ENCODE results near the gene ZNF10. TPM values are rescaled to one million over a fixed set of nuclear protein-coding genes. Genes with fewer than 3 reads are reported as not detected.

Gene ZNF10
- 10 to 100 TPM in 2 of 10 donors, 1 to 10 TPM in 8; 6.5 to 10.5 (median 9.5) TPM for total RNA-seq
- polyA plus RNA-seq: 1 to 10 TPM; 3.1 to 8.8 TPM
- long read RNA-seq, donor 1, partial matches to known transcripts: 1 of 5 reads
- long read RNA-seq, donor 1, other reads (novel, unspliced or antisense): 4 of 5 reads
- long read RNA-seq, donor 2, partial matches to known transcripts: 0 of 8 reads
- long read RNA-seq, donor 2, other reads (novel, unspliced or antisense): 5 of 8 reads
- long read RNA-seq, donor 3, full-length matches to known transcripts: 4 of 10 reads
- long read RNA-seq, donor 3, partial matches to known transcripts: 0 of 10 reads
- long read RNA-seq, donor 3, other reads (novel, unspliced or antisense): 6 of 10 reads

DNA sequence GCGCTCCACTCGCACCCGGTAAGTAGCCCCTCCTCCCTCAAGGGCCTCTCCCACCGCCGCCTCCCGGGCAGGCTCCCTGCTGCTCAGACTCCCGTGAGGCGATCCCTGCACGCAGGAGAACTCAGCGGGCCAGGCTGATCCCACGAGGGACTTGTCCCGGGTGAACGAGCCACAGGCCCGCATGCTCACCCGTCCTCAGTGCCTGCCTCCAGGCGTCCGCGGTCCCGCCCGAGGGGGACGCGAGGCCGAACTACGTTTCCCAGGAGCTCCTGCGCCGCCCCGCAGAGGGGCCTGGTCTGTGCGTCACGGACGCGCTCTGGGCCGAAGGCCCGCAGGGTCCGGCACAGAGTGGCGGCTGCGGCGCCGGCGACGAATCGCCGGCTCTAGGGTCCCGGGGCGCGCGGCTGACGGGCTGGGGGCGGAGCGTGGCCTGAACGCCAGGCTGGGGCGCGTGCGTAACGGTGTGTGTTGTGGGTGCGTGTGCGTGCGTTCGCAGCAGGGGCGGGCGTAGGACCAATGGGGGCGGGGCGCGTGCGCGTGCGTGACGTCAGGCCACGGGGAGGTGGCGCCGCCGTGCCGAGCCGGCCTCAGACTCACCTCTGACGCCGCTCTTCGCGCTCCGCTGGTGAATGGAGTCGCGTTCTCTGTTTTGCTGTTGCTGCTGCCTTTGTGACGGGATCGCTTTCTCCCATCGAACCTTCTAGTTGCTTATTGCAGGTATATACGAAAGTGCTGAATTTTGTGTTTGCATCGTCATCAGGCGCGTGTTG, at the start of gene ZNF10, which contains the start of gene ZNF891:
ZNF10 (plus strand) TSS at position 590 of the 770 bp plus-strand sequence. CDS start 13,866 bp downstream, outside the sequence.
ZNF891 (minus strand) TSS at position 237 of the 770 bp plus-strand sequence. CDS start 8,356 bp downstream, outside the sequence.
- Histone ChIP-seq H3K9me3 (peaks cover 3 to 80% (median 50%) of the 10 kb centered on the region in 11 donors), H3K27me3 (no peaks in the 10 kb centered on the region), H3K4me1 (peaks cover 0 to 19% (median 12%) of the 10 kb centered on the region in 9 donors), H3K36me3 (peaks cover 0 to 68% (median 30%) of the 10 kb centered on the region in 9 donors), H3K4me3 (peak within 1 kb of the TSS; percentile 73 to 93 (median 84)), H3K27ac (peak within 1 kb of the TSS; percentile 89 to 97 (median 92))
- intact Hi-C loops (cut with DNase I): loop anchor here in 5 of 10 donors (1.0 to 2.0 kb wide), 4 partner anchors 49 to 93 kb away; partner anchors contain the start of genes ZNF140 (in 5 of the 5), ZNF268 (in 1 of the 5) and ZNF84 (in 1 of the 5)
- ATAC-seq: peak; percentile 96 to 100 (median 98)
- 0 to 1% methylated on average over 74 to 87 of the region's 87 CpGs for WGBS, 2 donors
- TF ChIP-seq, protein P1, sequence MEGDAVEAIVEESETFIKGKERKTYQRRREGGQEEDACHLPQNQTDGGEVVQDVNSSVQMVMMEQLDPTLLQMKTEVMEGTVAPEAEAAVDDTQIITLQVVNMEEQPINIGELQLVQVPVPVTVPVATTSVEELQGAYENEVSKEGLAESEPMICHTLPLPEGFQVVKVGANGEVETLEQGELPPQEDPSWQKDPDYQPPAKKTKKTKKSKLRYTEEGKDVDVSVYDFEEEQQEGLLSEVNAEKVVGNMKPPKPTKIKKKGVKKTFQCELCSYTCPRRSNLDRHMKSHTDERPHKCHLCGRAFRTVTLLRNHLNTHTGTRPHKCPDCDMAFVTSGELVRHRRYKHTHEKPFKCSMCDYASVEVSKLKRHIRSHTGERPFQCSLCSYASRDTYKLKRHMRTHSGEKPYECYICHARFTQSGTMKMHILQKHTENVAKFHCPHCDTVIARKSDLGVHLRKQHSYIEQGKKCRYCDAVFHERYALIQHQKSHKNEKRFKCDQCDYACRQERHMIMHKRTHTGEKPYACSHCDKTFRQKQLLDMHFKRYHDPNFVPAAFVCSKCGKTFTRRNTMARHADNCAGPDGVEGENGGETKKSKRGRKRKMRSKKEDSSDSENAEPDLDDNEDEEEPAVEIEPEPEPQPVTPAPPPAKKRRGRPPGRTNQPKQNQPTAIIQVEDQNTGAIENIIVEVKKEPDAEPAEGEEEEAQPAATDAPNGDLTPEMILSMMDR (IDR thresholded peaks at IDR 0.05): peak in 1 of 9 donors; percentile 10
- peak; percentile 95 to 98 for DNase-seq

DNA sequence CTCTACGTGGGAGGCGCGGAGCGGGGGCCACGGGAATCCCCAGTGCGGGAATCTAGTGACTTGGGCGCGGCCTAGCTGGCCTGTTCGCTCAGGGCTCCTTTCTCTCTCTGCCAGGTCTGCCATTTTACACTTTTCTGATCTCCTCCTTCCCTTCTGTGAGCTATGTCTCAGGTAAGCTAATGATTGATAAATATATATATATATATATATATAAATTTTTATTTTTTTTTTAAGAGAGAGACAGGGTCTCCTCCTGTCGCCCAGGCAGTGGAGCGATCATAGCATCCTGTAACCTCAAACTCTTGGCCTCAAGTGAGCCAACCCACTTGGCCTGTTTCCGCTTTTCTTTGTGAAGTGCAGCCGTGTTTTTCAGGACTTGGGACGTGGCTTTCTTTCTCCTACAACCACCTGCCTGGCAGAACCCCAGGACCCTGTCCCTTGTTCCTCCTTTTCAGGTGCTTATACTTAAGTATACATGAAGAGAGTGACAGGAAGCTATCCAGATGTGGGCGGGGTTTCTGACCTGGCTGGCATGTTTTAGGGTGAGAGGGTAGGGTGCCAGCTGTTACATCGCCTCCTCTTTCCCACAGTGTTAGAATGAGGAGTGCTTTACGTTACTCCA, 49.2 kb upstream of the ZNF10 start:
- Histone ChIP-seq H3K27ac (peak overlapping the region; percentile 93 to 99 (median 96)), H3K9me3 (peaks cover 0 to 88% (median 71%) of the 10 kb centered on the region in 11 donors), H3K4me1 (peaks cover 0 to 18% (median 11%) of the 10 kb centered on the region in 9 donors), H3K36me3 (peaks cover 0 to 48% (median 40%) of the 10 kb centered on the region in 9 donors), H3K4me3 (peak overlapping the region; percentile 74 to 97 (median 80)), H3K27me3 (no peaks in the 10 kb centered on the region)
- TF ChIP-seq, protein P1 (IDR thresholded peaks at IDR 0.05): no peak
- intact Hi-C loops (cut with DNase I): loop anchor here in 5 of 10 donors (2.0 to 5.0 kb wide), 5 partner anchors 44 to 94 kb away; partner anchors contain the start of genes ZNF10 (in 2 of the 5), ZNF84 (in 2 of the 5), ZNF891 (in 2 of the 5) and ZNF26 (in 1 of the 5)
- DNase-seq: peak in 1 of 2 donors; percentile 11
- ATAC-seq: peak in 2 of 8 donors; percentile 4 to 20
- WGBS, 2 donors: 23 to 26% methylated on average over 17 of the region's 17 CpGs

DNA sequence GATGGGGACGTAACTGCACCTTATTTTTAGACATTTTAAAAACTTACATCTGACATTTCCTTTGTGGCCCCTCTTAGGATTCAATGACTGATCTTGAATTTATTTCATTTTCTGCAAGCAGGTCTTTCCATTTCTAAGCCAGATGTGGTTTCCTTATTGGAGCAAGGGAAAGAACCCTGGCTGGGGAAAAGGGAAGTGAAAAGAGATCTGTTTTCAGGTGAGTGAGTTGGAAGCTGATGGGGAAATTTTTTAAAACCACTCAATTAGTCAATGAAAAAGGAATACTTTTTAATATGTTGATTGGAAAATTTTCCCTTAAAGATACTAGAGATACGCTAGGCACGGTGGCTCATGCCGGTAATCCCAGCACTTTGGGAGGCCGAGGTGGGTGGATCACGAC, 47.1 kb upstream of the ZNF10 start:
- 97 to 99% methylated on average over 6 of the region's 6 CpGs for WGBS, 2 donors
- intact Hi-C loops (cut with DNase I): loop anchor here in 2 of 10 donors (5.0 kb wide), 2 partner anchors 44 to 46 kb away; partner anchors contain the start of gene ZNF84 (in 1 of the 2)
- no peak overlapping the region for H3K4me3 ChIP-seq

More for the DNA sequence above, 47.1 kb upstream of the ZNF10 start:
- DNase-seq: no peak
- H3K9me3 ChIP-seq: peaks cover 0 to 88% (median 71%) of the 10 kb centered on the region in 11 donors
- no peaks in the 10 kb centered on the region for H3K27me3 ChIP-seq
- H3K27ac ChIP-seq: no peak overlapping the region
- ATAC-seq: no peak
- TF ChIP-seq, protein P1 (IDR thresholded peaks at IDR 0.05): no peak
- H3K36me3 ChIP-seq: peaks cover 0 to 69% (median 60%) of the 10 kb centered on the region in 9 donors
- H3K4me1 ChIP-seq: peaks cover 0 to 18% (median 11%) of the 10 kb centered on the region in 9 donors
